HCT116 (cell line): ENCODE measurements around the gene SRGN. TPM values are rescaled to one million over a fixed set of nuclear protein-coding genes. Genes with fewer than 3 reads are reported as not detected.

ENCODE experiments used
- ATAC-seq: fragments of 200-7000 bp; cut with Tn5 transposase; 2 replicates; pipeline ENCODE4 v1.9.1; 2020; ENCODE audit warnings: mild to moderate bottlenecking, moderate library complexity
- BruUV-seq: library from RNA; stranded (reverse); fragments of 400-500 nt; replicated peaks from 2 replicates; lab custom pipeline; 2021; lab: Mats Ljungman, UMichigan
- CTCF ChIA-PET: fragments of 300-600 bp; sonication (Branson Sonifier 250); formaldehyde crosslinking; loops from one replicate; lab custom pipeline; 2021; ENCODE audit warnings: antibody characterized with exemption; lab: Charles Lee
- POLR2A ChIA-PET: fragments of 300-600, 350-600 bp; sonication (Branson Sonifier 250); formaldehyde crosslinking; loops from one replicate; lab custom pipeline; 2021; ENCODE audit warnings: antibody characterized with exemption; lab: Charles Lee
- RAD21 ChIA-PET, 2 experiments: fragments of 300-600 bp; sonication (Branson Sonifier 250); formaldehyde crosslinking; loops; one replicate each; lab custom pipeline; 2023; ENCODE audit warnings: low total read pairs in 2 of 2; ENCODE audit not compliant: uncharacterized antibody in 2 of 2, unreplicated experiment in 2 of 2, low non-redundant PET in 1 of 2; lab: Charles Lee
- DNase-seq: peaks from one replicate; pipeline ENCODE4 v3.0.0-alpha.2; 2010; ENCODE audit warnings: low read depth, low spot score
- H2AFZ ChIP-seq: fragments of 200-600 bp; shearing (Covaris generic), sonication (generic); 2 replicates; pipeline ENCODE4 v1.6.1; 2017; ENCODE audit warnings: low read depth, mixed run types, mixed read lengths, antibody characterized with exemption, low read length; ENCODE audit not compliant: poor library complexity, severe bottlenecking
- H3K27ac ChIP-seq: 2 replicates; pipeline ENCODE4 v1.5.1; 2012; ENCODE audit warnings: low read depth, low read length
- H3K27me3 ChIP-seq: fragments of 200-600 bp; sonication (generic); 2 replicates; pipeline ENCODE4 v1.6.1; 2016; ENCODE audit warnings: mixed run types, low read length, mixed read lengths; ENCODE audit not compliant: insufficient read depth
- H3K36me3 ChIP-seq, 2 experiments: fragments of 200-500 bp in 1 of 2; fragments of 200-600 bp in 1 of 2; sonication (Bioruptor generic) in 1 of 2; sonication (generic) in 1 of 2; 2 replicates each; pipeline versions ENCODE4 v1.5.1 to v1.6.1; 2014 to 2016; ENCODE audit warnings: low read length in 2 of 2, inconsistent platforms in 1 of 2, mixed read lengths in 1 of 2, mixed run types in 1 of 2; ENCODE audit not compliant: insufficient read depth in 2 of 2, control insufficient read depth in 1 of 2
- H3K4me1 ChIP-seq, 2 experiments: fragments of 200-600 bp in 1 of 2; sonication (generic) in 1 of 2; 2 replicates each; pipeline versions ENCODE4 v1.5.1 to v1.6.1; 2012 to 2017; ENCODE audit warnings: low read length in 2 of 2, inconsistent platforms in 1 of 2, mild to moderate bottlenecking in 1 of 2, mixed read lengths in 1 of 2, mixed run types in 1 of 2, moderate library complexity in 1 of 2; ENCODE audit not compliant: insufficient read depth in 2 of 2, control insufficient read depth in 1 of 2
- H3K4me2 ChIP-seq: fragments of 200-600 bp; sonication (generic); 2 replicates; pipeline ENCODE4 v1.6.1; 2017; ENCODE audit warnings: mixed run types, low read length, mixed read lengths
- H3K4me3 ChIP-seq, 2 experiments: fragments of 200-600 bp in 1 of 2; sonication (generic) in 1 of 2; replicated peaks in 1 of 2; 2 replicates each; pipeline ENCODE4 v1.5.1; 2011 to 2016; ENCODE audit warnings: low read length in 2 of 2, control low read depth in 1 of 2, low read depth in 1 of 2, mild to moderate bottlenecking in 1 of 2, mixed read lengths in 1 of 2, mixed run types in 1 of 2
- H3K79me2 ChIP-seq: fragments of 200-600 bp; sonication (generic); 2 replicates; pipeline ENCODE4 v1.6.1; 2017; ENCODE audit warnings: mild to moderate bottlenecking, mixed run types, low read length, moderate library complexity, mixed read lengths; ENCODE audit not compliant: insufficient read depth
- H3K9ac ChIP-seq: fragments of 200-600 bp; sonication (generic); 2 replicates; pipeline ENCODE4 v1.6.1; 2016; ENCODE audit warnings: low read length, mixed read lengths
- H3K9me2 ChIP-seq: fragments of 200-600 bp; sonication (generic), shearing (Covaris generic); 2 replicates; pipeline ENCODE4 v1.6.1; 2017; ENCODE audit warnings: mixed run types, mild to moderate bottlenecking, moderate library complexity; ENCODE audit not compliant: insufficient read depth
- H3K9me3 ChIP-seq, 2 experiments: fragments of 200-500 bp in 1 of 2; fragments of 200-600 bp in 1 of 2; sonication (Bioruptor generic) in 1 of 2; sonication (generic) in 1 of 2; 2 replicates each; pipeline ENCODE4 v1.6.1; 2014 to 2017; ENCODE audit warnings: low read length in 2 of 2, mixed read lengths in 2 of 2, inconsistent platforms in 1 of 2, low read depth in 1 of 2, mild to moderate bottlenecking in 1 of 2, mixed run types in 1 of 2, moderate library complexity in 1 of 2; ENCODE audit not compliant: control insufficient read depth in 1 of 2, insufficient read depth in 1 of 2
- H4K20me1 ChIP-seq: fragments of 200-600 bp; sonication (generic), shearing (Covaris generic); 2 replicates; pipeline ENCODE4 v1.6.1; 2017; ENCODE audit warnings: mixed run types, mild to moderate bottlenecking, moderate library complexity; ENCODE audit not compliant: insufficient read depth
- ATF3 ChIP-seq: IDR thresholded peaks from 2 replicates; pipeline ENCODE4 v1.6.1; 2012
- CBX3 ChIP-seq: IDR thresholded peaks from 2 replicates; pipeline ENCODE4 v1.6.1; 2012; ENCODE audit warnings: low read depth
- CEBPB ChIP-seq: IDR thresholded peaks from 2 replicates; pipeline ENCODE4 v1.6.1; 2012; ENCODE audit warnings: low read depth
- CTCF ChIP-seq, 3 experiments: fragments of 200-600 bp in 1 of 3; sonication (generic) in 1 of 3; IDR thresholded peaks in 2 of 3; conservative IDR thresholded peaks in 1 of 3; 2 replicates each; pipeline ENCODE4 v1.5.1; 2012 to 2017; ENCODE audit warnings: low read depth in 2 of 3, low read length in 2 of 3, antibody characterized with exemption in 1 of 3, borderline replicate concordance in 1 of 3, control low read depth in 1 of 3, mild to moderate bottlenecking in 1 of 3, mixed read lengths in 1 of 3, mixed run types in 1 of 3, moderate library complexity in 1 of 3; ENCODE audit not compliant: insufficient read depth in 1 of 3
- EGR1 ChIP-seq: IDR thresholded peaks from 2 replicates; pipeline ENCODE4 v1.6.1; 2012; ENCODE audit warnings: low read depth
- ELF1 ChIP-seq: IDR thresholded peaks from 2 replicates; pipeline ENCODE4 v1.6.1; 2012; ENCODE audit warnings: low read depth, borderline replicate concordance
- EZH2 ChIP-seq: fragments of 200-600 bp; sonication (generic); IDR thresholded peaks from 2 replicates; pipeline ENCODE4 v1.6.1; 2017; ENCODE audit warnings: antibody characterized with exemption, mixed run types
- FOSL1 ChIP-seq: IDR thresholded peaks from 2 replicates; pipeline ENCODE4 v1.6.1; 2012; ENCODE audit warnings: low read depth
- JUND ChIP-seq: IDR thresholded peaks from 2 replicates; pipeline ENCODE4 v1.6.1; 2012
- POLR2A ChIP-seq: IDR thresholded peaks from 2 replicates; pipeline ENCODE4 v1.7.0; 2011; ENCODE audit warnings: borderline replicate concordance; ENCODE audit not compliant: insufficient read depth, insufficient read length; ENCODE audit errors: extremely low read depth
- POLR2AphosphoS5 ChIP-seq: IDR thresholded peaks from 2 replicates; pipeline ENCODE4 v1.6.1; 2011; ENCODE audit warnings: mild to moderate bottlenecking, low read depth, low read length, moderate library complexity
- RAD21 ChIP-seq: IDR thresholded peaks from 2 replicates; pipeline ENCODE4 v1.6.1; 2012; ENCODE audit warnings: low read depth, mild to moderate bottlenecking
- SIN3A ChIP-seq: IDR thresholded peaks from 2 replicates; pipeline ENCODE4 v1.6.1; 2012; ENCODE audit warnings: low read depth
- TCF7L2 ChIP-seq: IDR thresholded peaks from 2 replicates; pipeline ENCODE4 v1.7.0; 2011; ENCODE audit warnings: borderline replicate concordance, inconsistent platforms; ENCODE audit not compliant: insufficient read depth, insufficient read length; ENCODE audit errors: extremely low read depth
- YY1 ChIP-seq: IDR thresholded peaks from 2 replicates; pipeline ENCODE4 v1.6.1; 2011; ENCODE audit warnings: low read length, low read depth, moderate library complexity, mild to moderate bottlenecking; ENCODE audit not compliant: insufficient replicate concordance; ENCODE audit errors: extremely low read depth
- ZBTB33 ChIP-seq: IDR thresholded peaks from 2 replicates; pipeline ENCODE4 v1.6.1; 2011; ENCODE audit warnings: mild to moderate bottlenecking, low read length, moderate library complexity; ENCODE audit not compliant: insufficient replicate concordance; ENCODE audit errors: extremely low read depth
- intact Hi-C: fragments of 100-400 bp; cut with micrococcal nuclease; formaldehyde crosslinking; loops from 2 replicates; pipeline ENCODE4 v1.10.0; 2022
- total RNA-seq: library from RNA; stranded (reverse); gene quantifications from one replicate; pipeline ENCODE4 v1.2.1, GENCODE V29; 2021; ENCODE audit not compliant: unreplicated experiment

Gene SRGN
- total RNA-seq, 1 experiment from 2014 or later, result 1.8 TPM

- CTCF ChIA-PET, result no interaction called here
- no peaks in the 10 kb centered on the region for H3K36me3 ChIP-seq
These were observed 35.2 kb upstream of the SRGN start for GRCh38 chr10:69052736-69053135.

More at GRCh38 chr10:69052736-69053135, 35.2 kb upstream of the SRGN start:
- no TSS peak for BruUV-seq
- ATAC-seq (no peak), DNase-seq (no peak)
- Histone ChIP-seq H3K4me3 (no peak overlapping the region), H3K9ac (no peak overlapping the region), H3K27me3 (no peaks in the 10 kb centered on the region), H3K27ac (no peak overlapping the region), H3K4me2 (no peak overlapping the region), H4K20me1 (no peaks in the 10 kb centered on the region), H2AFZ (no peak overlapping the region), H3K9me3 (no peaks in the 10 kb centered on the region), H3K79me2 (no peaks in the 10 kb centered on the region), H3K4me1 (no peaks in the 10 kb centered on the region), H3K9me2 (no peaks in the 10 kb centered on the region)
- intact Hi-C loops, result no loop called here
- RAD21 ChIA-PET, result no interaction called here
- POLR2A ChIA-PET, result no interaction called here
- no peak for TF ChIP-seq CTCF (IDR thresholded peaks at IDR 0.05 in 2 of 3, conservative IDR thresholded peaks at IDR 0.05 in 1 of 3; ENCODE audit: borderline replicate concordance in 1 of 3, insufficient read depth in 1 of 3, low read depth in 2 of 3, low read length in 2 of 3)
- no peak for TF ChIP-seq EZH2
- TF ChIP-seq POLR2A, result no peak
- no peak for TF ChIP-seq JUND
- TF ChIP-seq POLR2AphosphoS5, result no peak
- no peak for TF ChIP-seq SIN3A
- no peak for TF ChIP-seq ELF1
- no peak for TF ChIP-seq YY1
- no peak for TF ChIP-seq CBX3
- no peak for TF ChIP-seq EGR1
- TF ChIP-seq FOSL1, result no peak
- no peak for TF ChIP-seq ATF3
- TF ChIP-seq TCF7L2, result no peak
- TF ChIP-seq CEBPB, result no peak
- TF ChIP-seq ZBTB33, result no peak
- TF ChIP-seq RAD21, result no peak
